ENCODE results near the gene FCAMR. TPM values are rescaled to one million over a fixed set of nuclear protein-coding genes. Genes with fewer than 3 reads are reported as not detected.

FCAMR gene
- total RNA-seq, 4 donors from 2014 or later, result not detected

DNA sequence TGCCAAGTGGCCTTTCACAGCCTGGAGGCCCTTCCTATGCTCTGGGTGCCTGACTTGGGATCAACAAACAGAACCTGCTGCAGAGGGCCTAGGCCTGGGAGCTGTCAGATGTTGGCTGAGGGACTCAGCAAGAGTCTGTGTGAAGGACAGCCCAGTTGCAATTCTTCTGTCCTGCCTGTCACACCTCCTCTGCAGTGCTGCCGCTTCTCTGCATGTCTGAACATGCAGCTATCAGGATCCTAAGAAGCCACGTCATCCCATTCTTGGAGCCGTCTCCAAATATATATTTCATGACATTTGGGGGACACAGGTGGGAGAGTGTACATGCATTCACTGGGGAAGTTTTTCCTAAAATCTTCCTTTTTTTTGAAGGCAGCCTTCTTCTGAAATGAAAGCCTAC is 8.6 kb downstream of the FCAMR start:
- Histone ChIP-seq H3K27ac (no peak overlapping the region), H3K36me3 (no peaks in the 10 kb centered on the region), H3K27me3 (no peaks in the 10 kb centered on the region), H3K4me1 (no peaks in the 10 kb centered on the region), H3K9me3 (no peaks in the 10 kb centered on the region), H3K4me3 (replicated peaks in 1 of 3) (no peak overlapping the region)
- intact Hi-C loops (cut with DNase I), result no loop called here
- whole genome bisulfite sequencing, 2 donors, result 75 to 89% methylated on average over 3 of the region's 3 CpGs
- TF ChIP-seq, protein P1, sequence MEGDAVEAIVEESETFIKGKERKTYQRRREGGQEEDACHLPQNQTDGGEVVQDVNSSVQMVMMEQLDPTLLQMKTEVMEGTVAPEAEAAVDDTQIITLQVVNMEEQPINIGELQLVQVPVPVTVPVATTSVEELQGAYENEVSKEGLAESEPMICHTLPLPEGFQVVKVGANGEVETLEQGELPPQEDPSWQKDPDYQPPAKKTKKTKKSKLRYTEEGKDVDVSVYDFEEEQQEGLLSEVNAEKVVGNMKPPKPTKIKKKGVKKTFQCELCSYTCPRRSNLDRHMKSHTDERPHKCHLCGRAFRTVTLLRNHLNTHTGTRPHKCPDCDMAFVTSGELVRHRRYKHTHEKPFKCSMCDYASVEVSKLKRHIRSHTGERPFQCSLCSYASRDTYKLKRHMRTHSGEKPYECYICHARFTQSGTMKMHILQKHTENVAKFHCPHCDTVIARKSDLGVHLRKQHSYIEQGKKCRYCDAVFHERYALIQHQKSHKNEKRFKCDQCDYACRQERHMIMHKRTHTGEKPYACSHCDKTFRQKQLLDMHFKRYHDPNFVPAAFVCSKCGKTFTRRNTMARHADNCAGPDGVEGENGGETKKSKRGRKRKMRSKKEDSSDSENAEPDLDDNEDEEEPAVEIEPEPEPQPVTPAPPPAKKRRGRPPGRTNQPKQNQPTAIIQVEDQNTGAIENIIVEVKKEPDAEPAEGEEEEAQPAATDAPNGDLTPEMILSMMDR (IDR thresholded peaks at IDR 0.05), result no peak
- no peak for TF ChIP-seq POLR2A (IDR thresholded peaks at IDR 0.05)
- DNase-seq, result no peak

DNA sequence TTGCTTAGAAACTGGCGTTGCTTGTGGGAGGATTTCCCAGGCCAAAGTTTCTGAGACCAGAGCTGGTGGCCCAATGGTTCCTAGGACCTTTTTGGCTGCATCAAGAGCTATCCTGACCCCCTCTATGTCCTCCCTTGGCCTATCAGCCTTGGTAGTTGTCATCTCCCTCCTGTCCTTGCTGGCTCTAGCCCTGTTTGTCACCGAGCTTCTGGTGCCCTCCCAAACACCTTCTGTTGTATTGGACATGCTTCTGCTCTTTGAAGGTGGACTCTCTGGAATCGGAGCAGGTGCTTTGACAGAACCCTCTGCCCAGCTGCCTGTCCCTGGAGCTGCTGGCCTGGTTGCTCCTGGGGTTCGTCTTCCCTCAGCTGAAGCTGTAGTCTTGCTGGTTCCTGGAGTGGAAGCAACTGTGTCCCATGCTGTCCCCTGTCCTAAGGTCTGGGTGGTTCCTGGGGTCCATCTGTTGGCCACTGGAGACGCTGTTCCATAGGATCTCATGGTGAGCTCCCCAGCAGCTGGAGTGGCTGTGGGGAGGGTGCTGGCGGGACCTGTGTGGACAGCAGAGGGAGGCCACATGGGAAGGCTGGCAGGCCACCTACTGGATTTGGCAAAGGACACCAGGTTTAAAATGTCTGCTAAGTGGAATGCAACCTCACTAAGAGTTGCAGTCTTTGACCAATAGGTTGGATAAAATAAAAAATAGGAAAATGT is 9.4 kb downstream of the FCAMR start:
- no peaks in the 10 kb centered on the region for H3K27me3 ChIP-seq
- no peaks in the 10 kb centered on the region for H3K36me3 ChIP-seq
- no peaks in the 10 kb centered on the region for H3K9me3 ChIP-seq
- TF ChIP-seq POLR2A (IDR thresholded peaks at IDR 0.05), result no peak
- TF ChIP-seq, protein P1 (IDR thresholded peaks at IDR 0.05), result no peak
- peaks cover under 1% of the 10 kb centered on the region in 2 donors for H3K4me1 ChIP-seq
- WGBS, 2 donors, result 93 to 97% methylated on average over 6 of the region's 6 CpGs
- intact Hi-C loops (cut with DNase I), result no loop called here
- DNase-seq, result no peak
- H3K27ac ChIP-seq, result no peak overlapping the region
- H3K4me3 ChIP-seq (replicated peaks in 1 of 3), result no peak overlapping the region

DNA sequence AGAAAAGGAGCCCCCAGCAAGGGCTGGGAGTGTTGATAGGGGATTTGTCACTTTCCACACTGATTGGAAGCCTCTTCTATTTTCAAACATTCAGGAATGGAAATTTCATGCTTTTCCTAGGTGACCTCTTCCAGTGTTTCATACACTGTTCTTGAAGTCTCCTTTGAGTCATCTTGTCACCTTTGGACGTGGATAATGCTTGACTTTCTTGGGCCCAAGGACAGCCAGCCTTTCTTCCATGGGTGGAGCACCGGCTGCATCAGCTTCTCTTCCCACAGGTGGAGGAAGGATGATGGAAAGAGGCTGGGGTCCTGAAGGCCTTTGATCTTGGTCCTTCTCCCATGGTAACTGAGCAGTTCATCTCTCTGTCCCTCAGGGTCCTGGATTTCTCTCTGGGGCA is 12.1 kb downstream of the FCAMR start:
- intact Hi-C loops (cut with DNase I), result no loop called here
- Histone ChIP-seq H3K4me1 (peaks cover 10 to 11% of the 10 kb centered on the region in 2 donors), H3K9me3 (no peaks in the 10 kb centered on the region), H3K4me3 (replicated peaks in 1 of 3) (no peak overlapping the region), H3K36me3 (no peaks in the 10 kb centered on the region), H3K27me3 (no peaks in the 10 kb centered on the region), H3K27ac (no peak overlapping the region)
- DNase-seq, result no peak
- 92 to 93% methylated on average over 2 of the region's 2 CpGs for WGBS, 2 donors
- TF ChIP-seq, protein P1 (IDR thresholded peaks at IDR 0.05), result no peak
- TF ChIP-seq POLR2A (IDR thresholded peaks at IDR 0.05), result no peak

DNA sequence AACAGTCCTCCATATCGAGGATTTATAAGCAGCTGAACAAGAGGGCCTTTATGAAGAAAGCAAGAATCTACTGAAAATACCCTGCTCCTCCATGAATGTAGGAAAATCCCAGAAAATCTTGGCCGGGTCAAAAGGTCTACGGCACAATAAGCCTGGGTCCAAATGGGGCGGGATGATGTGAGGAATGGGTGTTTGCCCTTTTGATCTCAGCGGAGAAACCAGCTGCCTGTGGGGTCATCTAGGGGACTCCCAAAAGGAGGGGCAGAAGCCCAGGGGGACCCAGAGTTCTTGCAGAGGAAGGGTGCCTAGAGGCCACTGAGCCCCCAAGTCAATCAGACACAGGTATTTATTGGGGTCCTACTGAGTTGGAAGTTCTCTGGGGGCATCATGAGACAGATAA is 12.6 kb downstream of the FCAMR start:
- WGBS, 2 donors, result 90 to 91% methylated on average over 5 of the region's 5 CpGs
- no peak for TF ChIP-seq POLR2A (IDR thresholded peaks at IDR 0.05)
- TF ChIP-seq, protein P1 (IDR thresholded peaks at IDR 0.05), result no peak
- no peaks in the 10 kb centered on the region for H3K36me3 ChIP-seq
- H3K27ac ChIP-seq, result no peak overlapping the region
- no peaks in the 10 kb centered on the region for H3K9me3 ChIP-seq
- no peak overlapping the region for H3K4me3 ChIP-seq (replicated peaks in 1 of 3)
- intact Hi-C loops (cut with DNase I), result no loop called here
- H3K27me3 ChIP-seq, result no peaks in the 10 kb centered on the region
- peaks cover 10 to 11% of the 10 kb centered on the region in 2 donors for H3K4me1 ChIP-seq
- no peak for DNase-seq
